ENCODE measurements around the gene PLCL1.

PLCL1 gene

GRCh38 chr2:197846777-197847176 lies 42.4 kb downstream of the PLCL1 start:
- Histone ChIP-seq H3K79me2 (ENCODE audit: low read length) (no peaks in the 10 kb centered on the region), H3K36me3 (replicated peaks; ENCODE audit: insufficient read depth, low read length) (no peaks in the 10 kb centered on the region), H4K20me1 (ENCODE audit: insufficient read depth, low read length) (no peaks in the 10 kb centered on the region), H3K27ac (ENCODE audit: low read length) (peak overlapping the region; percentile 95), H3K9me2 (replicated peaks; ENCODE audit: insufficient read depth, low read length) (no peaks in the 10 kb centered on the region), H3K4me2 (ENCODE audit: low read depth, low read length) (peak overlapping the region; percentile 69), H3K4me3 (ENCODE audit: low read length) (0 out of 2 replicates have a peak overlapping the region, but pooled peaks have one; percentile 26), H3K9ac (ENCODE audit: low read length) (peak overlapping the region; percentile 67), H3K4me1 (ENCODE audit: low read length) (peaks cover 40% of the 10 kb centered on the region), H3F3A (ENCODE audit: insufficient read depth, low read length) (peaks cover 20% of the 10 kb centered on the region), H2AFZ (ENCODE audit: low read length) (peak overlapping the region; percentile 22; the same call in 1 of the 2 replicates), H3K9me3 (replicated peaks; ENCODE audit: insufficient read depth, low read length) (no peaks in the 10 kb centered on the region; the same call in 1 of the 2 replicates), H3K27me3 (replicated peaks; ENCODE audit: insufficient read depth, low read length) (no peaks in the 10 kb centered on the region)
- TF ChIP-seq EZH2phosphoT487 (IDR thresholded peaks at IDR 0.05; ENCODE audit: low read length): no peak
- no peak for TF ChIP-seq CTCF (IDR thresholded peaks at IDR 0.05; ENCODE audit: low read length)
- TF ChIP-seq EZH2 (optimal IDR thresholded peaks at IDR 0.05; ENCODE audit: low read depth, low read length): no peak
- no peak for DNase-seq

GRCh38 chr2:197847651-197848401 lies 43.4 kb downstream of the PLCL1 start:
- Histone ChIP-seq H2AFZ (ENCODE audit: low read length) (peak overlapping the region; percentile 26; the same call in 1 of the 2 replicates), H4K20me1 (ENCODE audit: insufficient read depth, low read length) (no peaks in the 10 kb centered on the region), H3K79me2 (ENCODE audit: low read length) (no peaks in the 10 kb centered on the region), H3K9me3 (replicated peaks; ENCODE audit: insufficient read depth, low read length) (no peaks in the 10 kb centered on the region), H3K27me3 (replicated peaks; ENCODE audit: insufficient read depth, low read length) (no peaks in the 10 kb centered on the region), H3K9me2 (replicated peaks; ENCODE audit: insufficient read depth, low read length) (no peaks in the 10 kb centered on the region), H3K4me3 (ENCODE audit: low read length) (peak overlapping the region; percentile 32), H3K4me1 (ENCODE audit: low read length) (peaks cover 47% of the 10 kb centered on the region), H3K4me2 (ENCODE audit: low read depth, low read length) (peak overlapping the region; percentile 69), H3K36me3 (replicated peaks; ENCODE audit: insufficient read depth, low read length) (no peaks in the 10 kb centered on the region), H3K27ac (ENCODE audit: low read length) (peak overlapping the region; percentile 95), H3F3A (ENCODE audit: insufficient read depth, low read length) (peaks cover 20% of the 10 kb centered on the region), H3K9ac (ENCODE audit: low read length) (peak overlapping the region; percentile 67)
- DNase-seq: peak; percentile 92
- TF ChIP-seq EZH2phosphoT487 (IDR thresholded peaks at IDR 0.05; ENCODE audit: low read length): no peak

DNA sequence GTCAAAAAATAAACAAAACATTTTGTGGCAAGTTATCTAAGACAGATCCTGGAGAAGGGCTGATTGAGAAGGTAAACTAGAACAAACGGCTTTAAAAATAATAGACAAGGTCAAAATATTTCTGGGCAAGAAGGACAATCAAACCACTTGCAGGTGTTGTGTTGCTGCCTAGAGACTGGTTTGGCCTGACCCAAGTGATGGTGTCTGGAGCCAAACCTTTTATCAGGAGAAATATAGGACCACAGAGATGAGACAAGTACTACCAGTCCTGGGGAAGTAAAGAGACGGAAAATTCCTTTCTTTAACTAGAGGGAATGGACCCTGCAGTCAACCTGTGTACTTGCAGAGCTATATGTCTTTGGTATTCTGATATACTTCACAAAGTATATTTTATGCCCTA lies 44.2 kb downstream of the PLCL1 start:
- Histone ChIP-seq H3K9ac (ENCODE audit: low read length) (peak overlapping the region; percentile 67), H3K27me3 (replicated peaks; ENCODE audit: insufficient read depth, low read length) (no peaks in the 10 kb centered on the region), H3K4me3 (ENCODE audit: low read length) (peak overlapping the region; percentile 32), H3K27ac (ENCODE audit: low read length) (peak overlapping the region; percentile 95), H3K9me2 (replicated peaks; ENCODE audit: insufficient read depth, low read length) (no peaks in the 10 kb centered on the region), H4K20me1 (ENCODE audit: insufficient read depth, low read length) (no peaks in the 10 kb centered on the region), H3K79me2 (ENCODE audit: low read length) (no peaks in the 10 kb centered on the region), H3K4me2 (ENCODE audit: low read depth, low read length) (peak overlapping the region; percentile 69), H2AFZ (ENCODE audit: low read length) (peak overlapping the region; percentile 26; the same call in 1 of the 2 replicates), H3K9me3 (replicated peaks; ENCODE audit: insufficient read depth, low read length) (no peaks in the 10 kb centered on the region), H3K4me1 (ENCODE audit: low read length) (peaks cover 47% of the 10 kb centered on the region), H3F3A (ENCODE audit: insufficient read depth, low read length) (peaks cover 20% of the 10 kb centered on the region), H3K36me3 (replicated peaks; ENCODE audit: insufficient read depth, low read length) (no peaks in the 10 kb centered on the region)
- TF ChIP-seq EZH2 (optimal IDR thresholded peaks at IDR 0.05; ENCODE audit: low read depth, low read length) (no peak), EZH2phosphoT487 (IDR thresholded peaks at IDR 0.05; ENCODE audit: low read length) (no peak), CTCF (IDR thresholded peaks at IDR 0.05; ENCODE audit: low read length) (no peak)
- DNase-seq: peak; percentile 15
